NB4 (cell line): Measurements from ENCODE around the gene THSD7B.

Experiments
- CTCF ChIP-seq: IDR thresholded peaks from one replicate; pipeline ENCODE4 v1.5.1; 2012; ENCODE audit warnings: low read depth, low read length
- MAX ChIP-seq: IDR thresholded peaks from 2 replicates; pipeline ENCODE4 v1.6.1; 2011; ENCODE audit warnings: low read depth, low read length
- POLR2A ChIP-seq: IDR thresholded peaks from 2 replicates; pipeline ENCODE4 v1.6.1; 2011; ENCODE audit warnings: mild to moderate bottlenecking; ENCODE audit not compliant: insufficient read length; ENCODE audit errors: extremely low read depth

- no peak for TF ChIP-seq CTCF
- TF ChIP-seq MAX: no peak
- no peak for TF ChIP-seq POLR2A
These were observed 27.3 kb upstream of the THSD7B start for GRCh38 chr2:136738044-136738443.
